GM23338 (cell line): Measurements from ENCODE around the gene CYP1A2.

Experiments
- CREB1 ChIP-seq: fragments of 250-450 bp; sonication (Bioruptor Pico); IDR thresholded peaks from 2 replicates; pipeline ENCODE4 v1.5.0; 2020; ENCODE audit warnings: low read depth, mild to moderate bottlenecking, moderate library complexity
- CTCF ChIP-seq, 2 experiments: fragments of 200-600 bp in 1 of 2; sonication (generic) in 1 of 2; conservative IDR thresholded peaks; 2 replicates each; pipeline versions ENCODE4 v1.5.1 to v1.6.1; 2016 to 2017; ENCODE audit warnings: antibody characterized with exemption in 2 of 2, low read depth in 2 of 2, mild to moderate bottlenecking in 2 of 2, moderate library complexity in 1 of 2
- ETS1 ChIP-seq: IDR thresholded peaks from 2 replicates; pipeline ENCODE4 v1.6.1; 2016; ENCODE audit warnings: antibody characterized with exemption
- EZH2 ChIP-seq: fragments of 200-600 bp; sonication (generic); IDR thresholded peaks from one replicate; pipeline ENCODE4 v1.8.0; 2017; ENCODE audit warnings: antibody characterized with exemption, mild to moderate bottlenecking, low read depth; ENCODE audit not compliant: unreplicated experiment
- EZH2phosphoT487 ChIP-seq: fragments of 200-600 bp; sonication (generic); IDR thresholded peaks from one replicate; pipeline ENCODE4 v1.8.1; 2018; ENCODE audit warnings: antibody characterized with exemption; ENCODE audit not compliant: unreplicated experiment
- JUNB ChIP-seq: IDR thresholded peaks from one replicate; pipeline ENCODE4 v1.6.1; 2016; ENCODE audit warnings: antibody characterized with exemption; ENCODE audit not compliant: unreplicated experiment
- NANOG ChIP-seq: IDR thresholded peaks from 2 replicates; pipeline ENCODE4 v1.6.1; 2016; ENCODE audit warnings: antibody characterized with exemption, borderline replicate concordance
- POLR2AphosphoS5 ChIP-seq: IDR thresholded peaks from 2 replicates; pipeline ENCODE4 v1.6.1; 2016; ENCODE audit warnings: antibody characterized with exemption, low read depth
- REST ChIP-seq: IDR thresholded peaks from one replicate; pipeline ENCODE4 v1.6.1; 2018; ENCODE audit warnings: antibody characterized with exemption; ENCODE audit not compliant: unreplicated experiment
- STAT1 ChIP-seq: IDR thresholded peaks from one replicate; pipeline ENCODE4 v1.6.1; 2016; ENCODE audit warnings: antibody characterized with exemption; ENCODE audit not compliant: unreplicated experiment
- ZNF114 ChIP-seq: fragments of 250-450 bp; sonication (Bioruptor Pico); IDR thresholded peaks from 2 replicates; pipeline ENCODE4 v1.5.0; 2020; ENCODE audit warnings: mild to moderate bottlenecking, moderate library complexity
- ZNF331 ChIP-seq: fragments of 250-450 bp; sonication (Bioruptor Pico); IDR thresholded peaks from 2 replicates; pipeline ENCODE4 v1.5.0; 2020; ENCODE audit warnings: low read depth, mild to moderate bottlenecking, moderate library complexity
- ZNF462 ChIP-seq: fragments of 250-450 bp; sonication (Bioruptor Pico); IDR thresholded peaks from 2 replicates; pipeline ENCODE4 v1.5.0; 2020; ENCODE audit warnings: mild to moderate bottlenecking, moderate library complexity

GRCh38 chr15:74768771-74769342, 20.2 kb downstream of the CYP1A2 start:
- TF ChIP-seq CTCF (conservative IDR thresholded peaks at IDR 0.05; ENCODE audit: low read depth in 2 of 2) = peak; percentile 95 to 98
- no peak for TF ChIP-seq POLR2AphosphoS5
- no peak for TF ChIP-seq REST
- TF ChIP-seq NANOG = no peak
- TF ChIP-seq EZH2 = no peak
- TF ChIP-seq ETS1 = no peak
- peak; percentile 70 for TF ChIP-seq CREB1 (CRISPR knock-in tag)
- TF ChIP-seq JUNB = no peak
- TF ChIP-seq STAT1 = no peak
- TF ChIP-seq EZH2phosphoT487 = no peak
- TF ChIP-seq ZNF114 (CRISPR knock-in tag) = no peak
- TF ChIP-seq ZNF462 = no peak
- TF ChIP-seq ZNF331 = no peak
